ENCODE results near the gene CLIC4.

The CLIC4 gene

DNA sequence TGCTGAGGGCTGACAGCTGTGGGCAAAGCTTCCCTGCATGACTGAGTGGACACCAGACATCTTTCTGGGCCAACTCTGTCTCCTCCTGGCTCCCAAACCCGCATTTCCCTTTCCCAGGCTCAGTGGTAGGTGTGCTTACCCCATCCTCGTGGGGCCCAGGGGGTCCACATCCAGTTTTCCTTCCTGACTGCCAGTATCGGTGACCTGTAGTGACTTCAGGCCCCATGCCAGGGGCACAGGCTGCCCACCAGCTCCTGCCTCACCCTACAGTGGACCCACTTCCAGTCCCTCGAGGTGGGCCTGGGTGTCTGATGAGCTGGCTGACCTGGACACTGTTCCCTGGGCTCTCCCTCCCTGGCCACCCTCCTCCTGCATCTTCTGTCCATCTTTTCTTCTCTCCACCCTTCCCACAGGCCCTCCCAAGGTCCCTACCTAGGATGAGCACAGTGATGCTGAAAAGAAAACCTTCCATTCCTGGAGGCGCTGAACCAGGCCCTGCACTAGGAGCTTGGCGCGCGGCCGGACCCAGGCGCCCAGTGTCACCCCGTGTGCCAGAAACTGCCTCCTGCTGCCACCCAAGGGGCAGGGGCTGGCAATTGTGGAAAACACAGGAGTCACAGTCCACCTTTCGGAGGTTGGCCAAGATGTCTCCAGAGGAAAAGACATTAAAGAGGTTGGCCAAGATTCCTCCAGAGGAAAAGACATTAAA lies 117.7 kb downstream of the CLIC4 start:
- ATAC-seq = no peak

DNA sequence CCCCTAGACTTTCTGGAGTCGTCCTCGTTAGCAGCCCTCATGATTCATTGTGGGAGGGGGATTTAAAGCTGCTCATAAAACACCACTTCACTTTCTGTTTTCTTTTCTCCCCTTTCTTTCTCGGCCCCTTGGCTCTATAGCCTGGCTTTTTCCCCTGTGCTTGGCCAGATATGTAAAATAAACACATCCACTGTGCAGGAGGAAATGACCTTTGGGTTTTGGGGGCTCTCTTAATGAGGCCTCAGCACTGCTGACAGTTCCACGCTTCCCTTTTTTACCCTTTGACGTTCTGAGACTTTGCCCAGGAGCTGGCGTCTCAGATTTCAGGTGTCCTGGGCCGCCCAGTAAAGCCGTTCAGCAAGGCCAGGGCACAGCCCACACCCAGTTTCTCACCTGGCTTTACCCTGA lies 119.1 kb downstream of the CLIC4 start:
- ATAC-seq = no peak

DNA sequence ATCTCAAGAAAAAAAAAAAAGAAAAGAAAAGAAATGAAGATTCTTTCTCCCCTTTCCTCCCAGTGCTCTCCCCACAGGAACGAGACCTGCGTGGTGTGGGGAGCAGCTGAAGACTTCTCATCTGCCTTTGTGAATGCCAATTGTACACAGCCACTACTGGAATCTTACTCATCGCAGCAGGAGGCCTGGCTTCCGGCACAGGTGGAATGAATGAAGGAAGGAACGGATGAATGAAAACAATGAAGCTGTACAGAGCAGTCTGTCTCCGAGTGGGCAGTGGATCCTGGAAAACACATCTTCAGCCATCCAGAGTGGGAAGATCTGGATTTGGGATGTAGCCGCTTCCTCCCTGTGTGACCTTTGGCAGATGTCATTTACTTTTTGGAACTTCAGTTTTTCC lies 119.9 kb downstream of the CLIC4 start:
- ATAC-seq = no peak

DNA sequence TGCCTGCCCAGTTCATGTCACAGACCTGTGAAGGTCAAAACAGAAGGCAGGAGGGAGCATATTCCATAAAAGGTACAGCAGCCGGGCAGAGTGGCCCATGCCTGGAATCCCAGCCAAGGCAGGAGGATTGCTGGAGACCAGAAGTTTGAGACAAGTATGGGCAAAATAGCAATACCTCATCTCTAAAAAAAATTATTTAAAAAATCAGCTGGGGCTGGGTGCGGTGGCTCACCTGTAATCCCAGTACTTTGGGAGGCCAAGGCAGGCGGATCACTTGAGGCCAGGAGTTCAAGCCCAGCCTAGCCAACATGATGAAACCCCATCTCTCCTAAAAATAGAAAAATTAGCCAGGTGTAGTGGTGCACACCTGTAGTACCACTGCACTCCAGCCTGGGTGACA lies 120.3 kb downstream of the CLIC4 start:
- no peak for ATAC-seq

DNA sequence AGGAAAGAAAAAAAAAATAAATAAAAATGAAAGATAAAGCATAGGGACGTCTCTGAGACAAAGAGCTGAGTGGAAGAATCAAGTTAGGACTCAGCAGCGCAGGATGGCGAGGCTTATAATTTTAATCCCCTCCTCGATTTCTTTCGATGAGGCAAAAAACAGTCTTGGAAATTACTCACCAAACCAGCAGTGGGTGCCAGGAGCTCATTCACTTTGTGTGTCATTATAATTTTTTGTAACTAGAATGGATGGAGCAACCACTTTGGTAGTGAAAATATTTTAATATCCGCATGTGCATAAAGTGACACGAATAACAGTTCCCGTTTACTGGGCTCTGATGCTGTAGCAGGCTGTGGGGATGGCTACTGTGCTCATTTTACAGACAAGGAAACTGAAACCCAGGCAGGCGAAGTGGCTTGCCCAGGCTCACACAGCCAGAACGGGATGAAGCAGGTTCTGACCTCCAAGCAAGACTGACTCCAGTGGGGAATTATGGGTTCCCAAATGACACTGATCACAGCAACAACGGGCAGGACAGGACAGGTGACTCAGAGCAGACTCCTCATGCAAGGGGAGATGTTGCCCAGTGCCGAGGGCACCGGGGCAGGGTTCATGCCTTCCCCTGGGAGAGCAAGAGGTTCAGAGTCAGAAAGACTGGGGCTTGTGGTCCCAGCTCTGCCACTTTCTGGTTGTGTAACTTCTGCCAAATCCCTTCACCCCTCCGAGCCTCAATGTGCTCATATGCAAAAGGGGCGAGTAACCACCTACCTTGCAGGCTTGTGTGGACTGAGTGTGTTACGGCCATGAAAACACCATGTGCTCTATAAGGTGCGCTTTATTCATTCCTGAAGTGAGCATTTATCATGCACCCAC lies 121.2 kb downstream of the CLIC4 start:
- ATAC-seq = no peak

DNA sequence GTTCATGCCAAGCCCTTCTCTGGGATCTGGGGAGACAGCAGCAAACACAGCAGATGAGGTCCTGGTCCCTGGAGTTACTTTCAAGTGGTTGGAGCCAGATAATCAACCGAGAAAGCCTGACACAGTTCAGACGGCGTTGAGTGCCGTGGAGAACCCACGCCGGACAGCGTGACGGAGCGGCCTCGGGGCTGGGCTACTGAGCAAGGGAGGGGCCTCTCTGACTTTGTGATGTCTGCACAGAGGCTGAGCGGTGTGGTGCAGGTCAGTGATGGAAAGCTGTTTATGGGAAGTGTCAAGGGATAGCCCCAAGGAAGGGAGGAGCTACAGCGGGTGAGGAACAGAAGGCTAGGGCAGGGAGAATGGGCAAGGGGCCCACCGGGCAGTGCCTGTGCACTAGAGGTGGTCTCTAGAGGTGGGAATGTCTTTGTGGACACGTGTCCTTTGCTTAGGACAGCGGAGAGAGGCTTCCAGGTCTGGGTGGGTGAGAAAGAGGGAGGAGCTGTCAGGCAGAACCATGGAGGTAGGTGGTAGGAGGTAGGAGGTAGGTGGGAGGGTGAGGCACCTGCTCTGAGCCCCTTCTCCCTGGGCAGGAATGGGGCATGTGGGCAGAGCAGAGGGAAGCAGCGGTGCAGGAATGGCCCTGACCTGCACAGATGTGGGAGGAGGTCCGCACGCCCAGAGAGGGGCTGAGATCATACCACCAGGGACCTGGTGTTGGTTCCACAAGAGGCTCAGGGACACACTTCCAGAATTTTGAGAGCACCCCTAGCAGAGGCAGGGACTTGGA lies 122.0 kb downstream of the CLIC4 start:
- ATAC-seq = no peak

DNA sequence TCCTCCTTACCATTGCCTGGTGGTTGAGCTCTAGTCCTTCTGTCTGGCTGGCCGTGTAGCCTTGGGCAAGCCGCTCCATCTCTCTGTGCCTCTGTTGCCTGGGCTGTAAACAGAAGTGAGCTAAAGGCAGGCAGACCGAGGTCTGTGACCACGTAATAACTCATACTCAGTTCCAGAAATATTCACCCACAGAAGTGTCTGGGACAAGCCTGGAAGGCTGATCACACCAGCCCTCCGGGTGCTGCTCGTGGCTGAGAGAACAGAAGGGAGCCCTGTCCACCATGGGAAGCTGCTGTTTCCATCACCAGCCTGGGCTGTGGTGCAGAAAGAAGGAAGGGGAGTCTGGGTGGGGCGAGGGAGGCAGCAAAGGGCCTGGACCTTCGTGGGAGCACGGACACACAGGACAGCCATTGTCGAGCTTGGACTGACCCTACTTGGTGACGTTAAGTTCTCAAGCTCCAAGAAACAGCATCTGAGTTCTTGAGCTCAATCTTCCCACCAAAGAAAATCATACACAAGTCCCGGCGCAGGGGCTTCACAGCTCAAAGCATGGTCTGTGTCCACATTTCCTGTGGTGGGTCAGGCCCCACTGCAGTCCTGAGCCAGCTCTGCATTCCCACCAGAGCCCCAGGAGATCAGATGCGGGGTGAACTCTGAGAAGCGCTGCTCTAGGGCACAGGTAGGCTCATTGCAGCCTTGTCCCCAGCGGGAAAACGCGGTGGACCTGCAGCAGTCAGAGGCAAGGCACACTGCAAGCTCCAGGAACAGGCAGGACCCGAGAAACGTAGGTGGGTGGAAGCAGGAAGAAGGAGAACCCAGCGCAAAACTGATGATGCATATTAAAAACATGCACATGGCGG lies 123.0 kb downstream of the CLIC4 start:
- no peak for ATAC-seq

DNA sequence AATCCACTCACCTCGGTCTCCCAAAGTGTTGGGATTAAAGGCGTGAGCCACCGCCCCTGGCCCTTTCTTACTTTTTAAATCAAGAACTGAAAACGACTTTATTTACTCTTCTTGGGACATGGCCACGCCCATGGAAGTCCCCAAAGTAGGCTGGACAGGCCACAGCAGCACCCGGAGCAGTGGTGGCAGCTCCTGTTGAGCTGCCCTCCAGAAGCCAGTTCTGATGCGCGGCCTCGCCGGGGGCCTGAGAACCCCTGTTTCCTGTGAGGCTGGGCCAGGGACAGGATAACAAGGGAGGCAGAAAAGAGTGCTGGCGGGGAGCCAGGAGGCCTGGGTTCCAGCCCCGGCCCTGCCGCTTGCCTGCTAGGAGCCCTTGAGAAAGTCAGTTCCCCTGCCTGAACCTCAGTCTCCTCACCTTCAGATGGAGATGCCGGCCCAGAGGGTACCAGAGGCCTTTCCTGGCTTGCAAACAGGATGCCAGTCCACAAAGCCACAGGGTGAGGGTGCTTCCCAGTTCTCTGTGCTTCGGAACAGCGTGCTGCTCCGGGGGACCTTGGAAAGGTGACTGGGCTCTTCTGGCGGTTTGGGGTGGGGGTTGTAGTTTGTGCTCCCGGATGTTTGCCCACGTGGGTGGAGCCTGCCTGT lies 125.4 kb downstream of the CLIC4 start:
- ATAC-seq = peak in 1 of 2 donors; percentile 20

DNA sequence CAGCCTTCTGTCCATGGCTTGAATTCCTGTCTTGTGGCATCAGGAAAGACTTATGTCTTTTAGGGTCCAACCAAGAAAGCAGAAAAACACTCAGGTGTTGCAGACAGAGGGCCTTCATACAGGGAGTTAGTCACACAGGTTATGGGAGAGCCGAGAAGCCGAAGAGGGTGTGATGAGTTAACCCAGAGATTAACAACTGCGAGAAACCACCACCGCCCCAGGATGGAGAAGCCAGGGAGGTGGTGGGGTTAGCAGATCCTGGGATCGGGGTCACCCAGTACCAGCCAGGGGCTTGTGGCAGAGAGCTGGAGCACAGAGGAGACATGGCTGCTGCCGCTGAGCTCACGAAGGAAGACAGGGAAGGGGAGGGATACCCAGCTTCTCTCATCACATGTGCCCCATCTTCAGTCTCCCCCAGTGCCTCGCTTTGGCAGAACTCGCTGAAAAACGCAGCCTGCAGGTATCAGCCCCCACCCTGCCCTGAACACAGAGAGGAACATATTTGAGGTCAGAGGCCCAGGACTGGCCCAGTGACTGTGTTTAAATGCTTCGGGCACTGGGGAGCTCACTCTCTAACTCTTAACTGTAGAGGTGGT lies 126.2 kb downstream of the CLIC4 start:
- ATAC-seq = no peak

DNA sequence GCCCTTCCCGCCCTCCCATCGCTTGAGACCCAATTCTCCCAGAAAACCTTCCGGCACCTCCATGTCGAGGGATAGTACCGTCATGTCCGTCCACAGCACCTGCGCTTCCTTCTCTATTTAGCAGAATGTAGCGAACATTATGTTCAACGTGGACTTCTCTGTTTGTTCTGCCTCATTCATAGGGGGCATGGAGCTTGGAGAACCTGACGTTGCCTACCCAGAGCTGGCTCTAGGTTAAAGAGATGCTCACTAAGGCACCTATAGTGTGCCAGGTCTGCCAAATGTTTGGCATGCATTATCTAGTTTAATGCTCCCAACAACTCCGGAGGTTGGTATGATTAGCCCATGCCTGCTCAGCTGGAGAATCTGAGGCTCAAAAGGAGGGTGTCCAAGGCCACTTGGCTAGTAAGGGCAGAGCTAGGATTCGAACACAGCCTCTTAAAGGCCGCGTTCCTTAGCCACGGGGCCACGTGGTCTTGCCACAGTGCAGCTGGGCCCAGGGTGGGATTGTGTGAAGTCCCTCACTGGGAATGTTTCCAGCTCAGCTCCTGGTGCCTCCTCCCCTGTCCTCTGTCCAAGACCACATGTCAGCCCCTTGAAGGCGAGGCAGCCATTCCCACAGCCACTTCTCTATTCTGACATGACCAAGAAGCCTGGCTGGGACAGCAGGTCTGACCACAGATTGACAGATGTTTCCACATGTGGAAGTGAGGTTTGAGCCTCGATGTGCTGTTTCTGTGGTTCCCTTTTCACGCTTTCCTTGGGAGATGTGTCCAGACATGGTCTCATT lies 127.0 kb downstream of the CLIC4 start:
- no peak for ATAC-seq

DNA sequence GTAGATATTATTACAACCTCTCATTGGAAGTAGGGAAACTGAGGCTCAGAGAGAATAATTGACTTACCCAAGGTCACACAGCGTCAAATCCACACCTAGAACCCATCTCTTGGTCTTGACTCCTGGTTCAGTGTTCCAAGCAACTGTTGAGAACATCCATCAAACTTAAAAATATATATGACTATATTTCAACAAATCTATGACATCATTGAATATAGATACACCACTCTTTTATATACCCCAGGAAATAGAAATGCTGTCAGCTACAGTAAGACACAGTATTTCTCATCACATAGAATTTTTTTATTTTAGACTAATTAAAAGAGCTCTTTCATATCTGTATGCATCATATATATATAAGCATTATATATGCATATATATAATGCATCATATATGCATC lies 127.9 kb downstream of the CLIC4 start:
- no peak for ATAC-seq

DNA sequence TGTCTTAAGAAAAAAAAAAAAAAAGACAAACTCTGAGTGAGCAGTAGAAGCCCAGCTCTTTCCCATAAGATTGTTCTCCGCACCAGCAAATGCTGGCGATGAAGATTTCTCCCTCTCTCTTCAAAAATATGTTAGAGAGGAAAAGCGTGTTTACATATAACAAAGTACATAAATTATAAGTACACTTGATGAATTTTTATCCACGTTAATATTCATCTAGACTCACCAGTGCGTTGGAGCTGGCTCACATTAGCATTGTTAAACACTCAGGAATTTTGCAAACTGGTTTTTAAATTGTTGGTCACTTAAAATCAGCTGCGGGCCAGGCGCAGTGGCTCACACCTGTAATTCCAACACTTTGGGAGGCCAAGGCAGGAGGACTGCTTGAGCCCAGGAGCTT lies 128.8 kb downstream of the CLIC4 start:
- ATAC-seq = no peak

DNA sequence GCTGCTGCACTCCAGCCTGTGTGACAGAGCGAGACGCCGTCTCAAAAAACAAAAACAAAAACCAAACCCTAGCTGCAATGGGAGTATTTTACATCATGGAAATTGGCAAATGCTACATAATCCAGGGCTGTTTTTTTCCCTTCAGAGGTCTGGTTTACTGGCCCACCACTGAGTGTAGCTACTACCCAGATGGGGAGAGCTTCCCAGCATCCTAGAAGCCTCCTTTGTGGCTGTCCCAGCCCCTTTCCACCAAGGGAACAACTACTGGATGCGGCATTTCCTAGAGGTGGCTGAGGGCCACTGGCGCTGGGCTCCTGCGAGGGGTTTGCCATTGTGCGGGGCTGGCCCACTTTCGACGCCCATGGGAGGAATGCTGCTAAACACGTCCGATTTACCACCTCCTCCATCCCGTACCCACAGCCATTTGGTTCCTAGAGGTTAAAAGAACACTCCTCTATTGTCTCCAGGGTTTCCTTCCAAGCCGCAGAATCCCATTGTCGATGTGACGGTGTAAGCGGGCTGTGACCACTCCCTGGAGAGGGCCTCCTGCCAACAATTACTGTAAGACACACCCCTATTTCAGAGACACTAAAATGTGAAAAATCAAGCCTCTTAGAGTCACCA lies 129.5 kb downstream of the CLIC4 start:
- ATAC-seq = no peak

DNA sequence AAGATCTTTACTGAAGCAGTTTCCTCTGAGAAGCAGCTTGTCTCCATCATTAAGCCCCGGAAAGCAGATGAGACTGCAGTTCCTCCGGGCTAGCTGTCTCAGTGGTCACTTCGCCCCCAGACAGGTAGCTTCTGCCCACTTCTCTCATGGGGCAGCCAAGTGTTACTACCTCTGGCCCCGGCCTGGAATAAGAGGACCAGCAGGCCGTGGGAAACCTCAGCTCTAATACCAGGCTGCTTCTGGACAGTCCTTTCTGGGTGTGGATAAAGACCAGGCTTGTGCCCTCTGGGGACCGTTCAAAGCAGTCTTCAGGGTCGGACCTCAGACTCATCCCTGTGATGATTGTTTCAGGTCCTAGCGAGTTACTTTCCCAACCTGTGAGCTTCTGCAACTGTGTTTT lies 130.0 kb downstream of the CLIC4 start:
- no peak for ATAC-seq

DNA sequence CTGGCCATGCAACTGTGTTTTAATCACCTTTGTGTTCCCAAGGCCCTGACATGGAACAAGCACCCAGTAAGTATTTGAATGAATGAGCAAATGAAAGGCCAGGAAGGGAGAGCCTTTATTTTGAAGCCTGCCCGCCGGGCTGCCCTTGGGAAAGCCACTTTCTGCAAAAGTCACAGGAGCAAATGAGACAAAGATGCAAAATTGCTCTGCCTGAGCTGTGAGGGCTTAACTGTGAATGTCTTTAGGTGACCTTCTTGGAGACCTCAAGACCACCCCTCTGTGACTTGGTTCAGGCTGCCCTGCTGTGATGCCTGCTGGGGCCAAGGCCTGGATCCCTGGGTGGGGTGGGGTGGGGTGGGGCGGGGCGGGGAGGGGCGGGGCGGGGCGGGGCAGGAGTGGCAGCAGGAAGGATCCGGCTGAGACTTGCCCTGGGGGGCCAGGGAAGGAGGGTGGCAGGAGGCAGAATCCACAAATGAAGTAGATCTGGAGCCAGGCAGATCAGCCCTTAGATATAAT lies 130.8 kb downstream of the CLIC4 start:
- ATAC-seq = no peak

DNA sequence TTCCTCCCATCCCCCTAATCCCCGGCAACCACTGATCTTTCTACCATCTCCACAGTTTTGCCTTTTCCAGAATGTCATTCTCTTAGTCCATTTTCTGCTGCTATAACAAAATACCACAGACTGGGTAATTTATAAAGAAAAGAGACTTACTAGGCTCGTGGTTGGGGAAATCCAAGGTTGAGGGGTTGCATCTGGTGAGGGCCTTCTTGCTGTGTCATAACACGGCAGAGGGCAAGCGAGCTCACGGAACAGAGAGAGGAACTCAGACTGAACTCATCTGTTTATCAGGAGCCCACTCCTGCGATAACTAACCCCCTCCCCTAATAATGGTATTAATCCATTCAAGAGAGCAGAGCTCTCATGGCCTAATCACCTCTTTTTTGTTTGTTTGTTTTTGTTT lies 132.8 kb downstream of the CLIC4 start:
- ATAC-seq = no peak

DNA sequence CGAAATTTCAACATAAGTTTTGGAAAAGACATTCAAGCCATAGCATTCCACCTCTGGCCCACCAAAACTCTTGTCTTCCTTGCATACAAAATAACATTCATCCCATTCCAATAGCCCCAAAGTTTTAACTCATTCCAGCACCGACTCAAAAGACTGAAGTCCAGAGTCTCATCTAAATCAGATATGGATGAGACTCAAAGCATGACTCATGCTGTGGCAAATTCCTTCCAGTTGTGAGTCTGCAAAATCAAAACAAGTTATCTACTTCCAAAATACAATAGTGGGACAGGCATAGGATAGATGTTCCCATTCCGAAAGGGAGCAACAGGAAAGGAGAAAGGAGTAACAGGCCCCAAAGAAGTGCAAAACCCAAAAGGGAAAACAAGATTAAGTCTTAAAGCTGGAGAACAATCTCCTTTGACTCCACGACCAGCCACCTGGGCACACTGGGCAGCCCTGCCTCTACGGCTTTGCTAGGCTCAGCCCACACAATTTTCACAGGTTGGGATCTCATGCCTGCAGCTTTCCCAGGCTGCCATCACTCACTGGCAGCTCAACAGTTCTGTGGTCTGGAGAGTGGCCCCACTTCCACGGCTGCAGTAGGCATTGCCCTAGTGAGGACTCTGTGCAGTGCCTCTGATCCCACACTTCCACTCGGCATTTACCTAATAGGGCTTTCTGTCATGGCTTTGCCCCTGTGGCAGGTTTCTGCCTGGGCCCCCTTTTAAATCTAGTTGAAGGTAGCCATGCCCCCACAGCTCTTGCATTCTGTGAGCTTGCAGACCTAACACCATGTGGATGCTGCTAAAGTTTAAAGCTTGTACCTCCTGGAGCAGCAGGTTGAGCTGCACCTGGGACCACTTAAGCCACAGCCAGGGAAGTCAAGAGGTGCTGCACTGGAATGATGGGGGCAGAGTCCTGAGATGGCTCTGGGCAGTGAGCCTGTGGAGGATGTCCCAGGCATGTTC lies 133.8 kb downstream of the CLIC4 start:
- ATAC-seq = no peak

DNA sequence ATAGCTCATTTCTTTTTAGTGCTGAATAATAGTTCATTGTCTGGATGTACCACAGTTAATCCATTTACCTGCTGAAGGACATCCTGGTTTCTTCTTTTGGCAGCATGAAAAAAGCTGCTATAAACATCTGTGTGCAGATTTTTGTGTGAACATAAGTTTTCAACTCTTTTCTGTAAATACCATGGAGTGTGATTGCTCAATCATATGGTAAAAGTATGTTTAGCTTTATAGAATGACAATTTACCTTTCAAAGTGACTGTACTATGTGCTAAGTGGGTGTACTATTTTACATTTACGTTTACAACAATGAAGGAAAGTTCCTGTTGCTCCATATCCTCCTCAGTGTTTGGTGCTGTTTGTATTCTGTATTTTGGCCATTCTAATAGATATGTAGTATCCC lies 135.8 kb downstream of the CLIC4 start:
- no peak for ATAC-seq

DNA sequence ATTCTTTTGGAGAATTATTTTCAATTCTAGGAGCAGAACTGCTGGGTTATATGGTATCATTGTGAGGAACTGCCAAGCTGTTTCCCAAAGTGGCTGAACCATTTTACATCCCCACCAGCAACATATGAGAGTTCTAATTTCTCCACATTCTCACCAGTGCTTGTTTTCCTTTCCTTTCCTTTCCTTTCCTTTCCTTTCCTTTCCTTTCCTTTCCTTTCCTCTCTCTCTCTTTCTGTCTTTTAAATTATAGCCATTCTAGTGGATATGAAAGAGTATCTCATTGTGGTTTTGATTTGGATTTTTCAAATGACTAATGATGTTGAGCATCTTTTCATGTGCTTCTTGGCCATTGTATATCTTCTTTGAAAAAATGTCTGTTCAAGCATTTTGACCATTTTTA lies 139.5 kb downstream of the CLIC4 start:
- no peak for ATAC-seq
